PC-9 (cell line): ENCODE data around the gene TRPV3. TPM values are rescaled to one million over a fixed set of nuclear protein-coding genes. Genes with fewer than 3 reads are reported as not detected.

Source experiments
- BruUV-seq: library from RNA; stranded (reverse); fragments of 400-500 nt; replicated peaks from 2 replicates; lab custom pipeline; 2021; lab: Mats Ljungman, UMichigan
- CTCF ChIA-PET: fragments of 300-600 bp; sonication (Branson Sonifier 250); formaldehyde crosslinking; loops from one replicate; lab custom pipeline; 2022; ENCODE audit warnings: antibody characterized with exemption; lab: Charles Lee
- POLR2A ChIA-PET: fragments of 300-600 bp; sonication (Branson Sonifier 250); formaldehyde crosslinking; loops from one replicate; lab custom pipeline; 2022; ENCODE audit warnings: antibody characterized with exemption; ENCODE audit not compliant: unreplicated experiment; lab: Charles Lee
- DNase-seq, 2 experiments: peaks; one replicate each; pipeline versions ENCODE4 v3.0.0 to v3.0.0-alpha.2; 2015 to 2022; ENCODE audit warnings: mixed read lengths in 1 of 2
- H2AFZ ChIP-seq: fragments of 200-600 bp; sonication (generic); 2 replicates; pipeline ENCODE4 v1.8.1; 2017; ENCODE audit warnings: antibody characterized with exemption
- H3F3A ChIP-seq: fragments of 200-600 bp; sonication (generic); 2 replicates; pipeline ENCODE4 v1.8.1; 2017; ENCODE audit warnings: antibody characterized with exemption, mild to moderate bottlenecking, low read depth; ENCODE audit not compliant: insufficient read depth
- H3K27ac ChIP-seq: fragments of 200-600 bp; sonication (generic); 2 replicates; pipeline ENCODE4 v1.6.1; 2016; ENCODE audit warnings: mixed run types
- H3K27me3 ChIP-seq: fragments of 200-600 bp; sonication (generic); 2 replicates; pipeline ENCODE4 v1.6.1; 2016; ENCODE audit warnings: low read depth, mixed run types; ENCODE audit not compliant: insufficient read depth
- H3K36me3 ChIP-seq: fragments of 200-600 bp; sonication (generic); 2 replicates; pipeline ENCODE4 v1.6.1; 2016; ENCODE audit warnings: low read depth, mixed run types
- H3K4me1 ChIP-seq: fragments of 200-600 bp; sonication (generic); replicated peaks from 2 replicates; pipeline ENCODE4 v1.6.1; 2016; ENCODE audit warnings: mixed run types; ENCODE audit not compliant: insufficient read depth
- H3K4me2 ChIP-seq: fragments of 200-600 bp; sonication (generic); 2 replicates; pipeline ENCODE4 v1.6.1; 2017; ENCODE audit warnings: mixed run types
- H3K4me3 ChIP-seq: fragments of 200-600 bp; sonication (generic); 2 replicates; pipeline ENCODE4 v1.6.1; 2016; ENCODE audit warnings: mixed run types
- H3K79me2 ChIP-seq: fragments of 200-600 bp; sonication (generic); 2 replicates; pipeline ENCODE4 v1.6.1; 2017; ENCODE audit warnings: low read depth, mixed run types
- H3K9me2 ChIP-seq: fragments of 200-600 bp; sonication (generic); 2 replicates; pipeline ENCODE4 v1.8.1; 2017; ENCODE audit warnings: mild to moderate bottlenecking; ENCODE audit not compliant: insufficient read depth
- H3K9me3 ChIP-seq: fragments of 200-600 bp; sonication (generic); 2 replicates; pipeline ENCODE4 v1.8.1; 2016; ENCODE audit warnings: low read depth; ENCODE audit not compliant: insufficient read depth
- H4K20me1 ChIP-seq: fragments of 200-600 bp; sonication (generic); 2 replicates; pipeline ENCODE4 v1.8.1; 2017; ENCODE audit not compliant: insufficient read depth
- EZH2 ChIP-seq: fragments of 200-600 bp; sonication (generic); IDR thresholded peaks from 2 replicates; pipeline ENCODE4 v1.8.0; 2017; ENCODE audit warnings: antibody characterized with exemption, low read depth
- intact Hi-C: fragments of 100-400 bp; cut with micrococcal nuclease; formaldehyde crosslinking; loops from one replicate; pipeline ENCODE4 v1.10.0; 2022; ENCODE audit not compliant: unreplicated experiment
- total RNA-seq: library from RNA; stranded (reverse); gene quantifications from 2 replicates; pipeline ENCODE4 v1.2.3, GENCODE V29; 2021
- TF ChIP-seq, protein P1 (sequence below): fragments of 200-600 bp; sonication (generic); conservative IDR thresholded peaks from 2 replicates; pipeline ENCODE4 v1.6.1; 2017; ENCODE audit warnings: mixed run types, antibody characterized with exemption, mild to moderate bottlenecking, moderate library complexity

TRPV3 gene
- total RNA-seq, 1 experiment from 2014 or later: 1.9 TPM

DNA sequence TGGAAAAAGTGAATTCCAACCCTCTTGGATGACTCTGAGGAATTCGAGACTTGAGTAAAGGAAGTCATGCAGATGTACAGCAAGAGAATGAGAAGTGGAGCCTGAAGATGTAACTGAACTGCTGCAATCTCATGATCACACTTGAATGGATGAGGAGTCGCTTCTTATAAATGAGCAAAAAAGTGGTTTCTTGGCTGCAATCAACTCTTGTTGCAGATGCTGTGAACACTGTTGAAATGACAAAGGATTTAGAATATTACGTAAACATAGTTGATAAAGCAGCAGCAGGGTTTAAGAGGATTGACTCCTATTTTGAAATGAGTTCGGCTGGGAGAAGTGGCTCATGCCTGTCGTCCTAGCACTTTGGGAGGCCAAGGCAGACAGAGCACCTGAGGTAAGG lies 56.3 kb downstream of the TRPV3 start:
- H3K36me3 ChIP-seq: no peaks in the 10 kb centered on the region
- no TSS peak for BruUV-seq
- no peaks in the 10 kb centered on the region for H3K9me3 ChIP-seq
- H3K27me3 ChIP-seq: peaks cover 89% of the 10 kb centered on the region
- ChIA-PET CTCF (no interaction called here), POLR2A (no interaction called here)
- H3K4me2 ChIP-seq: no peak overlapping the region
- no peak for DNase-seq
- no peaks in the 10 kb centered on the region for H3F3A ChIP-seq
- no peak for TF ChIP-seq EZH2
- TF ChIP-seq, protein P1, sequence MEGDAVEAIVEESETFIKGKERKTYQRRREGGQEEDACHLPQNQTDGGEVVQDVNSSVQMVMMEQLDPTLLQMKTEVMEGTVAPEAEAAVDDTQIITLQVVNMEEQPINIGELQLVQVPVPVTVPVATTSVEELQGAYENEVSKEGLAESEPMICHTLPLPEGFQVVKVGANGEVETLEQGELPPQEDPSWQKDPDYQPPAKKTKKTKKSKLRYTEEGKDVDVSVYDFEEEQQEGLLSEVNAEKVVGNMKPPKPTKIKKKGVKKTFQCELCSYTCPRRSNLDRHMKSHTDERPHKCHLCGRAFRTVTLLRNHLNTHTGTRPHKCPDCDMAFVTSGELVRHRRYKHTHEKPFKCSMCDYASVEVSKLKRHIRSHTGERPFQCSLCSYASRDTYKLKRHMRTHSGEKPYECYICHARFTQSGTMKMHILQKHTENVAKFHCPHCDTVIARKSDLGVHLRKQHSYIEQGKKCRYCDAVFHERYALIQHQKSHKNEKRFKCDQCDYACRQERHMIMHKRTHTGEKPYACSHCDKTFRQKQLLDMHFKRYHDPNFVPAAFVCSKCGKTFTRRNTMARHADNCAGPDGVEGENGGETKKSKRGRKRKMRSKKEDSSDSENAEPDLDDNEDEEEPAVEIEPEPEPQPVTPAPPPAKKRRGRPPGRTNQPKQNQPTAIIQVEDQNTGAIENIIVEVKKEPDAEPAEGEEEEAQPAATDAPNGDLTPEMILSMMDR: no peak
- no peaks in the 10 kb centered on the region for H4K20me1 ChIP-seq
- no peaks in the 10 kb centered on the region for H3K79me2 ChIP-seq
- H3K4me3 ChIP-seq: no peak overlapping the region
- H3K9me2 ChIP-seq: 0 out of 2 replicates have a peak, but pooled peaks cover 3% of the 10 kb centered on the region
- H2AFZ ChIP-seq: no peak overlapping the region
- no peaks in the 10 kb centered on the region for H3K4me1 ChIP-seq
- intact Hi-C loops: no loop called here
- no peak overlapping the region for H3K27ac ChIP-seq

DNA sequence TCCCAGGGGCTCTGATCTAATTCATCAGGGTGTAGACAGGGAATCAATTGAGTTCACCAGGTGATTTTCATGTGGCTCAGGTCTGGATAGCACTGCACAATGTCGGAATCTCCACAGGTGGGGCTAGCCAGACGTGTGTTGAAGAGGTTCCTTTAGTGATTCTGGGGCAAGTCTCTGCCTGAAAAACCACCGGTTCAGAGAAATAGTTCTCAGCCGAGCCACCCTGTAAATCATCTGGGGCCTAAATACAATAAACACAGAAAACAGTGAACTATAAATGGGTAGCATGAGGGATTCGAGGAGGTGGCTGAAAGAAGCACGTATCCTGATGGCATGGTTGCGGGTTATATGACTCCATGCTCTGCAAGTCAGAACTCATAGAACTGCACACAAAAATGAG lies 60.5 kb downstream of the TRPV3 start:
- no peaks in the 10 kb centered on the region; the same call in 1 of the 2 replicates for H3K9me3 ChIP-seq
- ChIA-PET POLR2A (no interaction called here), CTCF (no interaction called here)
- H3K4me2 ChIP-seq: no peak overlapping the region
- no peaks in the 10 kb centered on the region for H3K4me1 ChIP-seq
- H4K20me1 ChIP-seq: no peaks in the 10 kb centered on the region
- H3K27ac ChIP-seq: no peak overlapping the region
- DNase-seq: no peak
- H3F3A ChIP-seq: no peaks in the 10 kb centered on the region
- TF ChIP-seq, protein P1: no peak
- no peaks in the 10 kb centered on the region for H3K79me2 ChIP-seq
- H3K4me3 ChIP-seq: no peak overlapping the region
- BruUV-seq: no TSS peak
- intact Hi-C loops: no loop called here
- no peak overlapping the region for H2AFZ ChIP-seq
- H3K36me3 ChIP-seq: no peaks in the 10 kb centered on the region
- H3K9me2 ChIP-seq: no peaks in the 10 kb centered on the region
- H3K27me3 ChIP-seq: peaks cover 93% of the 10 kb centered on the region

DNA sequence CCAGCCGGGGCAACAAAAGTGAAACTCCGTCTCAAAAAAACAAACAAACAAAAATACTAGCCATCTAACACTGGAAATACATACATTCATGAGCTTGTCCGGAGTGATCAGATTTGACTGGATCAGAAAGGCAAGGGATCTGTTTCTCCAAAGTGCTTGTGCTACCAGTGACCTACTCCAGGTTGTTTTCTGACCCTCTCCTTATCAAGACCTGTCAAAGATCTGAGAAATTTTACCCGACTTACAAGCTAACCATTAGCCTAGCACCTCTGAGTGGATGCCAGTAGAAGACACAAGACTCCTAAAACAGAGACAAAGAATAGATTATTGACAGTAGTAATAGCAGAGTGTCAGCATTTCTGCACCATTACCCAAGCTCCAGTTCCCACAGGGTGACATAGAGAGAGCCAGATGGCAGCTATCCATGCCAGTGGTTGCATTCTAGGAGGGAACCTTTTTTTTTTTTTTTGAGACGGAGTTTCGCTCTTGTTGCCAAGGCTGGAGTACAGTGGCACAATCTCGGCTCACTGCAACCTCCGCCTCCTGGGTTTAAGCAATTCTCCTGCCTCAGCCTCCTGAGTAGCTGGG lies 72.0 kb downstream of the TRPV3 start:
- no peak overlapping the region for H3K27ac ChIP-seq
- H3K27me3 ChIP-seq: peaks cover 91% of the 10 kb centered on the region
- no peak for DNase-seq
- no TSS peak for BruUV-seq
- ChIA-PET CTCF (no interaction called here), POLR2A (no interaction called here)
- no peaks in the 10 kb centered on the region for H4K20me1 ChIP-seq
- intact Hi-C loops: no loop called here
- H3K4me2 ChIP-seq: no peak overlapping the region
- no peaks in the 10 kb centered on the region for H3K36me3 ChIP-seq
- H3K4me1 ChIP-seq: no peaks in the 10 kb centered on the region
- H2AFZ ChIP-seq: no peak overlapping the region
- H3K9me3 ChIP-seq: no peaks in the 10 kb centered on the region
- no peaks in the 10 kb centered on the region for H3F3A ChIP-seq
- H3K9me2 ChIP-seq: no peaks in the 10 kb centered on the region
- TF ChIP-seq, protein P1: no peak
- no peak for TF ChIP-seq EZH2
- H3K79me2 ChIP-seq: no peaks in the 10 kb centered on the region
- H3K4me3 ChIP-seq: no peak overlapping the region
